Measurements from ENCODE around the gene DST. TPM values are rescaled to one million over a fixed set of nuclear protein-coding genes. Genes with fewer than 3 reads are reported as not detected.

The DST gene
- total RNA-seq, 1 experiment from 2014 or later = 132 TPM

- Mint-ChIP-seq H3K27ac (no peak overlapping the region), H3K9me3 (no peaks in the 10 kb centered on the region), H3K4me1 (no peaks in the 10 kb centered on the region), H3K36me3 (peaks cover 35% of the 10 kb centered on the region), H3K27me3 (ENCODE audit: low read depth) (no peaks in the 10 kb centered on the region), H3K4me3 (no peak overlapping the region)
- DNase-seq (ENCODE audit: low spot score) (no peak), ATAC-seq (no peak)
- TF ChIP-seq ESRRA (CRISPR knock-in tag; IDR thresholded peaks at IDR 0.05; ENCODE audit: borderline replicate concordance) (no peak), TEAD4 (CRISPR knock-in tag; IDR thresholded peaks at IDR 0.05) (no peak), ETV6 (CRISPR knock-in tag; IDR thresholded peaks at IDR 0.05) (no peak), ERG (CRISPR knock-in tag; IDR thresholded peaks at IDR 0.05) (no peak), SP1 (CRISPR knock-in tag; conservative IDR thresholded peaks at IDR 0.05) (no peak), ZSCAN18 (CRISPR knock-in tag; IDR thresholded peaks at IDR 0.05) (no peak), FOXP1 (CRISPR knock-in tag; IDR thresholded peaks at IDR 0.05; ENCODE audit: borderline replicate concordance) (no peak), AR (CRISPR knock-in tag; IDR thresholded peaks at IDR 0.05) (no peak), ATF6 (CRISPR knock-in tag; IDR thresholded peaks at IDR 0.05) (no peak), ARID4B (CRISPR knock-in tag; IDR thresholded peaks at IDR 0.05; ENCODE audit: borderline replicate concordance) (no peak), ZMAT4 (CRISPR knock-in tag; IDR thresholded peaks at IDR 0.05) (no peak), EMX1 (CRISPR knock-in tag; IDR thresholded peaks at IDR 0.05) (no peak), FOXP4 (CRISPR knock-in tag; IDR thresholded peaks at IDR 0.05) (no peak), ZBTB21 (CRISPR knock-in tag; IDR thresholded peaks at IDR 0.05; ENCODE audit: borderline replicate concordance) (no peak), E2F1 (CRISPR knock-in tag; IDR thresholded peaks at IDR 0.05) (no peak)
- POLR2A ChIA-PET = no interaction called here
- CTCF ChIA-PET = no interaction called here
Observed at GRCh38 chr6:56555438-56555872, 87.2 kb downstream of the DST start.

Data from WTC11 (cell line).